ENCODE results near the gene ENPP4.
A peak's percentile ranks its signal among the peaks of the same experiment; 100 is the strongest.
"Not testable (repeated sequence)": the region's sequence is repeated elsewhere in the genome, so short reads cannot be mapped to it uniquely, and the experiment has no call there.

Gene ENPP4, protein sequence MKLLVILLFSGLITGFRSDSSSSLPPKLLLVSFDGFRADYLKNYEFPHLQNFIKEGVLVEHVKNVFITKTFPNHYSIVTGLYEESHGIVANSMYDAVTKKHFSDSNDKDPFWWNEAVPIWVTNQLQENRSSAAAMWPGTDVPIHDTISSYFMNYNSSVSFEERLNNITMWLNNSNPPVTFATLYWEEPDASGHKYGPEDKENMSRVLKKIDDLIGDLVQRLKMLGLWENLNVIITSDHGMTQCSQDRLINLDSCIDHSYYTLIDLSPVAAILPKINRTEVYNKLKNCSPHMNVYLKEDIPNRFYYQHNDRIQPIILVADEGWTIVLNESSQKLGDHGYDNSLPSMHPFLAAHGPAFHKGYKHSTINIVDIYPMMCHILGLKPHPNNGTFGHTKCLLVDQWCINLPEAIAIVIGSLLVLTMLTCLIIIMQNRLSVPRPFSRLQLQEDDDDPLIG

DNA sequence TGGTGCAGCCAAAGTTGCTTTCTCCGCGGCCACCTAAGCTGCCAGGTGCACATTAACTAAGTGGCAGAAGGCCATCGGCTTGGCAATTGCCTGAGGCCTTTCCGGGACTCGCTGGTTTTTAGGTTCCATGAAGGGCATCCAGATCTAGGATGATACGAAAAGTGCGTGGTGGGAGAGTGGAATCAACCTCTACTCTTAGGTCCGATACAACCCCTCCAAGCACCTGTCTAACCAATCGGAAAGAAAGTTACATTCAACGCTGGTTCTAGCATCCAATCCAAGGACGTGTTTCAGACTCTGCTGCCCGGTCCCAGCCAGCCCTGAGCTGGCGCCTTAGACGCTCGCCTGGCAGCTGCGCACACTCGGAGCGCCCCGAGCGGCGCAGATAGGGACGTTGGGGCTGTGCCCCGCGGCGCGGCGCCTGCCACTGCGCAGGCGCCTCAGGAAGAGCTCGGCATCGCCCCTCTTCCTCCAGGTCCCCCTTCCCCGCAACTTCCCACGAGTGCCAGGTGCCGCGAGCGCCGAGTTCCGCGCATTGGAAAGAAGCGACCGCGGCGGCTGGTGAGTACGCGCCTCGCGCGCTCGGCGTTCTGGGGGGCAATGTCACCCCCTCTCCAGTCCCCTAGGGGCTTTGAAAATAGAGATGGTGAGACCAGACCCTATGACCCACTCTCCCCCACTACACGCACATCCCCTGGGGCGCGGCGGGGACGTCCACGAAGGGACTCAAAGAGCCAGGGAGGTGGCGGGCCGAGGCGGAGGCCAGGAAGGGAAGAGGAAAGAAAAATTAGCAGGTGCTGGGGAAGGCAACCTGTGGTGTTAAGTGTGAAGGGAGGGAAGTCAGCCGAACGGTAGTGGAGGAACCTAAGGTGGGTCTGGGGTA lies at the start of gene ENPP4:
Gene ENPP4 (plus strand): TSS at position 361 of the 883 bp plus-strand sequence. CDS start 9,595 bp downstream, outside the sequence.
- DNase-seq = peak; percentile 51 to 77 (median 70)

DNA sequence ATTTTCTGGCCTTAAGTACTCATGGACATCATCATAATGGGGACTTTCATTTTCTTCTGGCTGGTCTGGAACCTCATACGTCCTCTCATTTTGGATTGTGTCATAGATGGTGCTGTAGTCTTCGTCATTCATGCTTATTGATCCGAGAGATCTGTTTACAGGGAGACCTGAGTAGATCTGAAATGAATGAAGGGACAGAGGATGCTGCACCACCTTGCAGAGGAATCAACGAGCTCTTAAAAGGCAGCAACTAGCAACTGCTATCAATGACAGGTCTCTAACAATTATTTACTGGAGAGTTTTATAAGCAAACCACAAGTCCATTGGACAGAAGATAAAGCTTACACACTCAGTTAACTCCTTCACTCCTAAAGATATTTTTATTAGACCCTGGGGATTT lies 49.7 kb upstream of the ENPP4 start:
- no peak for DNase-seq

DNA sequence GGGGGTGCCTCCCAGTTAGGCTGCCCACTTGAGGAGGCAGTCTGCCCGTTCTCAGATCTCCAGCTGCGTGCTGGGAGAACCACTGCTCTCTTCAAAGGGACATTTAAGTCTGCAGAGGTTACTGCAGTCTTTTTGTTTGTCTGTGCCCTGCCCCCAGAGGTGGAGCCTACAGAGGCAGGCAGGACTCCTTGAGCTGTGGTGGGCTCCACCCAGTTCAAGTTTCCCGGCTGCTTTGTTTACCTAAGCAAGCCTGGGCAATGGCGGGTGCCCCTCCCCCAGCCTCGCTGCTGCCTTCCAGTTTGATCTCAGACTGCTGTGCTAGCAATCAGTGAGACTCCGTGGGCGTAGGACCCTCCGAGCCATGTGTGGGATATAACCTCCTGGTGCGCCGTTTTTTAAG lies 44.1 kb upstream of the ENPP4 start:
- DNase-seq = not testable (repeated sequence)

DNA sequence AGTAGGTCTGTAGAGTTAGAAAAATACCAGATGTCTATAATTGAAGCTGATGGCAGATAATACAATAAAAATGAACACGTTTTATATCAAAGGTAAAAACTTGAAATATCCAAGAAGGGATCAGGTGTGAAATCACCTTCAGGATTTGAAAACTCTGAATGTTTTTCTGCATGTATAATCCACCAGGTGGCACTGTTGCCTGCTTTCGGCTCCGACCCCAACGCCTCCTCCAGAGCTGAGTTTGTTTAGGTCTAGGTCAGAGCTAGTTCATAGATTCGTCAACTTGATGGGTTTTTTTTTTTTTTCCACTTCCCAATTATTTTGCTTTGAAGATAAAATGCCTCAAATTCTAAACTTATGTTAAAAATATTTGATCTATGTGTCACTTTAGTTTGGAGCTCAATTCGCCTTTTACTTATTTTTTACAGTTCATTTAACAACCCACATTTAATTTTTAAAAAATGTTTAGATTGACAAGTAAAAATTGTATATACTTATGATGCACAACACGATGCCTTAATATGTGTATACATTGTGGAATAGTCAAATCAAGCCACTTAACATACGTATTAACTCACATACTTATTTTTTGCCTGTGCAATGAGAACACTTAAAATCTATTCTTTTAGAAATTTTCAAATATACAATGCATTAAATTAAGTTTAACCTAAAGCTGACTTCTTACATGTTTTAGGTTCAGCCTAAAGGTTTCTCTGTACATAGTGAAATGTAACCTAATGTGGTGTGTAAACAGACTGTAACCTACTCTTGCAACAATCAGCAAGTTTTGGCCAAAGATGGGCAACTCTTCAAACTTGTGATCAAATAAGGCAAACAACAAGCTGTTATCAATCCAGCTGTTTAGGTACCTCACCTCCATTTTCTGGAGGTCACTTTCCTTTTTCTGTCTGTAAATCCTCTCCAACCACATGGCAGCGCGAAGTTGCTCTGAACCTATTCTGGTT lies 39.4 kb upstream of the ENPP4 start:
- peak in 3 of 4 experiments; percentile 2 to 8 (median 8) for DNase-seq

DNA sequence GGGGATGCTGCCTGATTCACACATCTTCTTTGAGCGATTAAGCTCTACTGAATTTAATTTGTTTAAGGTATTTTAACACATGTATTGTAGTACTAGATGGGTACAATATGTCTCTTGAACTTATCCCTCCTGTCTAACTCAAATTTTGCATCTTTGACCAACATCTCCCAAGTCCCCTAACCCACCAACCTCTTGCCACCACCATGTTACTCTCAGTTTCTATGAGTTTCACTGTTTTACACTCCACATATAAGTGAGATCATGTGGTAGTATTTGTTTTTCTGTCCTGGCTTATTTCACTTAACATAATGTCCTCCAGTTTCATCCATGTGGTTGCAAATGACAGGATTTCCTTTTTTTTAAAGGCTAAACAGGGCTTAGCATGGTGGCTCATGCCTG lies 38.7 kb upstream of the ENPP4 start:
- DNase-seq = no peak

DNA sequence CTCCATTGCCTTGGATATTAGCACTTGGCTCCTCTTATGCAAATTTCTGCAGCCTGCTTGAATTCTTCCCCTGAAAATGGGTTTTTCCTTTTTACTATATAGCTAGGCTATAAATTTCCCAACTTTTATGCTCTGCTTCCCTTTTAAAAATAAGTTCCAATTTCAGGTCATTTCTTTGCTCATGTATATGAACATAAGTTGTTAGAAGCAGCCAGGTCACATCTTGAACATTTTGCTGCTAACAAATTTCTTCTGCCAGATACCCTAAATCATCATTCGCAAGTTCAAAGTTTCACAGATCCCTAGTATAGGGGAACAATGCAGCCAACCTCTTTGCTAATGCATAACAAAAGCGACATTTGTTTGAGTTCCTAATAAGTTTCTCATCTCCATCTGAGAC lies 34.5 kb upstream of the ENPP4 start:
- no peak for DNase-seq

DNA sequence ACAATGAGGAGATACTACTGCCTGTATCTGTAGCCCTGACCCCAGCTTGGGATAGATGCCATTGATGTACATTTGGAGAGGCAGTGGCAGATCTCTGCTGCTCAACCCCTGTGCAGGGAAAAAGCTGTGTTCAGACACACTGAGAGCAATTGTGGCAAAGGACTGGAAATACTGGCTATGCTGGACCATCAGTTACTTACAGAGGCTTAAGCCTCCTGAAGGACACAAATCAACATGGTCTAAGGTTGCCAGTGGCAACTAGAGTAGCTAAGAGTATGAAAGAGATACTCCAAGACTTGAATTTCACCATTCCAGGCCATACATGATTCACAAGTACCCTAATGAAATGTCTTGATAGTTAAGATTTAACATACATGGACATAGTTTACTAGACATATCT lies 32.4 kb upstream of the ENPP4 start:
- DNase-seq = no peak

DNA sequence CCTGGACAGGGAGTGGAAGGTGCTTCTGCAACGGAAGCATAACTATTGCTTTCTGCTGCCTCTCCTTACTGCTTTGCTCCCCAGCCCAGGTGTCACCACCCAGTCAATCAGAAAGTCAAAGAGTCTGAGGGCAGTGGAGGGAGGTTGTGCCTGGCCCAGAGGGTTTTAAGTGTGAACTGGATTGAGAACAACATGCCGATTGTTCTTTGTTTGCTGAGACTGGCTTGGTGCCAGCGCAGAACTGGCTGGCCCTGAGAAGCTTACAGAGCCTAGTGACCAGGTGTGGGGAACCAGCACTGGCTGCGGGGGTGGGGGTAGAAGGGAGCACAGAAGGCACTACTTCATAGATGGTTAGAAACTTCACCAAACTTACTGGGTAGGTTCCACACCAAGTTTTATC lies 31.1 kb upstream of the ENPP4 start:
- no peak for DNase-seq

DNA sequence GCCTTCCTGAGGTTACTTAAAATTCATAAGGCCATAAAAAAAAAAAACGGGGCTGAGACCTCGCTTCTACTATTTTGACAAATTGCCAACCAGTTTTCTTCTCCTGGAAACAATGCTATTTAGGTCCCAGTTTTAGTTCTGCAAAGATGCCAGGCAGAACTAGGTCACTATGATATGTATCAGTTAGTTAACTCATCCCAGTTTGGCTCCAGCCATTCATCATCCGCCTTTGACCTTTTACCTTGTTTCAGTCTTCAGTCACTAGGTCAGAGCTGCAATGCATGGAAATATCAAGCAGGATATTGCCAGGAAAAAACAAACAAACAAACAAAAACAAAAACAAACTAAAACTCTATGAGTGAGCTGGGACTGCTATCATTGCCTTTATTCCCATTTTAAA lies 29.8 kb upstream of the ENPP4 start:
- DNase-seq = no peak

DNA sequence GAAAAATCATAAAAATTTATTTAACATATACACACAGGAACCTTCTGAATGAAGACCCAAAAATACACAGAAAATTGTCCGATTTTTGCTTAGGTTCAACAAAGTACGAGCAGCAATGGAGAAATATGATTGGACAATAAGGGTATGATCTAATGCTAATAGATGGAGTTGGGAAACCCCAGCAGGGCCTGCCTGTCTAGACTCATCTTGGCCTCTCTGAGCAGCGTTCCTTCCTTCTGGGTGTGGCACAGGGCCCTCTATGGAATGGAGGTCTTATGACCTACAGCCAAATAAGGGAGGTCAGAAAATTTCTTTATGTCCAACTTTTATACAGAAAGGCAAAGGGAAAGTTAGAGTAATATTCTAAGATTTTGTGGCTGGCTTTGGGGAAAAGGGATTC lies 27.7 kb upstream of the ENPP4 start:
- no peak for DNase-seq

DNA sequence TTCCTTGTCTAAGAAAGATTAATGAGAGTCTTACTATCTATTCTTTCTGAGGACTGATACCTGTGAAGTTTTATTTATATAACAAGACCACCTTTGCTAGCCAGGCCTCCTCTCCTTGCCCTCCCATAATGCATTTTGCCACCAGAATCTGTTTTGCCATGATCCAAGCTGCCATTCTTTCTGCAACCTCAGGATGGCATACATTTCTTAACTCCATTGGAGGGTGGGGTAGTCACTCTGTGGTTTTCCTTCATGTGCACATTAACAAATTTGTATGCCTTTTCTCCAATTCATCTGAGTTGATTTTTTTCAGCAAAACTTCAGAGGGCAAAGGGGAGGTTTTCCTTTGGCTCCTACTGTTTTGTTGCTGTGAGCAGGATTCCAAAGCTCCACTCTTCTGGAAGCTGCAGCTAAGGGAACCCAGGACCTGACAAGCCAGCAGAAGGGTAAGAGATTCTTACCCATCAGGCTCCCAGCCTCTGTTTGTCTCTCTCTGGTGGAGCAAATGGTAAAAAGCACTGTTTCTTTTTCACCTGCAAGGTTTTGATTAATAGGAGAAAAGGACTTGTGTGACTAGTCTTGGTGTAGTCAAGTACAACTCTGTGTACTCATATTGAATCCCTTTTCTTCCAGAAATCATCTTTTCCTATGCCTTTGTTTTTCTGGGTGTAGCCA lies 26.2 kb upstream of the ENPP4 start:
- no peak for DNase-seq

DNA sequence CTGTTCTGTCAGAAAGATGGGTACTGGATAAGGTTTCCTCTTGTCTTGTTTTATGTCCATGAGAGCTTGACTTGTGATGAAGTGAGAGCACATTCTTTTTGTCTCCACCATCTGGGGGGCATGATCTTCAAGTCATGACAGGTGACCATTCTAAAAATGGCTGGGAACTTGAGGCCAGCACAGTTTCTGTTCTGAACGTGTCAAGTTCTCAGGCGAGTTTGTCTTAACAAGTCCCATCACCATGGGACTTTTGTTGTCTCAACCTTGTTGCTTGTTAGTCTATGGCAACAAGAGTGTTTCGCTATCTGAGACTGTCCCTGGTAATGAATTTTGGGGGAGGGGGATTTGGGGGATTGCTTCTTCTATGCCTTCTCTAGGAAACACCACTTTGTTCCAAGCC lies 25.6 kb upstream of the ENPP4 start:
- no peak for DNase-seq

DNA sequence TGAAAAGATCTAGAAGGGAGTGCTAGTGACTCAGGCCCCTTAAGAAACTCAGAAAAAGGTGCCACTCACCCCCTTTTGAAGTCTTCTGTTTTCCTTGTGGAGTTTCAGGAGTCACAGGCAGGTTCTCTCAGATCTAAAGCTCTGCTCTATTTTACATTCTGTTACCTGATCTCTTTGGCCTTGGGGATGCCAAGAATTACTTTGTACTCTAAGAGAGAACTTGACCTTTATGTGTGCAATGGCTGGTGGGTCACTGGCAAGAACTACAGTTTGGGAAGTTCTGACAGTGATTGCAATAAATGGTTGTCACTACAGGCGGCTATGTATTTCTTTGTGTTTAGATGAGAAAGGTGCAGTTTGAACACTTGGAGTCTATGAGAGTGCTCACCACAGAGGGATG lies 24.2 kb upstream of the ENPP4 start:
- DNase-seq = no peak

DNA sequence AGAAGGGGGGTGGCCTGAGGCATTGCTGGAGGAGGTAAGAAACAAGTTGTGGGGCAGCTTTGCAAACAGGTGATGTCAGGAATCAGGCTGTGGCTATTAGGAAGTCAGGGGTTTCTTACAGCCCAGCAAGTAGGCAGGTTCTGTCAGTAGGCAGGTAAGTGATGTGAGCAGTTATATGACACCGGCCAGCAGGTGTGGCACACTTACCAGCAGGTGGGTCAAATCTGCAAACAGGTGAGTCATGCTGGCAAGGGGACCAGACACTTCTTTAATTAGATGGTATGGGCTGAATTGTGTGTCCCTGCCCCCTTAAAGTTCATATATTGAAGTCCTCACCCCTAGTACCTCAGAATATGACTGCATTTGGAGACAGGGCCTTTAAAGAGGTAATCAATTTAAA lies 16.4 kb upstream of the ENPP4 start:
- no peak for DNase-seq

DNA sequence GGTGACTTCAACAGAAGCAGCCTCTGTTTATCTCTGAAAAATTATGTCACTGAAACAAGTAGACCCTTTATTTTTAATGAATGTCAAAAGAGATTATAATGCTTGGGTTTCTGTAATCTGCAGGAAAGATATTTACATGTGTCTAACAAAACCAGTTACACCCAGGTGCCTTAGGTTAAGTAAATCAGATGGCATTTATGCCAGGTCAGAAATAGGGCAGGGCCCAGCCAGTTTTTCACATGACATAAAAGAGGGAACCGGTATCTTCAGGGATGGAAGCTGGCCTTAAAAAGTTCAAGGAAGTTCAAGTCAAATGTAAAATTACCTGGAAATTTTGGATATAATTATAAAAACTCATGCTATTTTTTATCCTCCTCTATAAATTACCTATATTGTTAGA lies 14.2 kb upstream of the ENPP4 start:
- DNase-seq = no peak

DNA sequence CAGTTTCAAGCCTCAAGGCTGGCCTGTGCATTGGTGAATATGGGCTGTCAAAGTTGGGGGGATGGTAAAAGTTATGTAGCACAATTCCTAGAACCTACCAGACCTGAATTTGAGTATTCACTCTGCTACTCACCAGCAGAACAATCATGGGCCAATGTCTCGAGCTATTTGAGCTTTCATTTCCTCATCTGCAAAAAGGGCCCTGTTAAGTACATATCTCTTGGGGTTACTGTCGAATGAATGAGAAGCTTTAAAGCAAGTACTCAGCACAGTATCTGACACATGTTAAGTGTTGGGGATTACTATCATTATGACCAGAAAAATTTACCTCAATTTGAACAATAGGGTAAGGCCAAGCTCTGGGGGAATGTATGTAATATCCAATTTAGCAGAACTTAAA lies 13.5 kb upstream of the ENPP4 start:
- no peak for DNase-seq

DNA sequence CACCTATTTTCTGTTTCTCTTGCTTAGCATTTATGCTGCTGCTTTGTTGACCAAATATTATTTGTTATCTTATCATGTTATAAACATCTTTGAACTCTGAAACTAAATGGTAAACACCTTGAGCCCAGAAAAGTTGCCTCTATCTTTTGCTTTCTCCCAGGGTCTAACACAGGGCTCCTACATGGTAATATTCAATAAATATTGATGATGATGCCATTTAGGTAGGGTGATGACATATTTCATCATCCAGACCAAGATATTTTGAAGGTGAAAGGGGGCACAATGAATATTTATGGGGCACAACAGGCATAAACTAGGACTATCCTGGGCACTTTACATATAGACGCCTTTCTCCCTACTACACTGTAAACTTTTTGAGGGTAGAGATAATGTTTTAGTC lies 11.6 kb upstream of the ENPP4 start:
- no peak for DNase-seq

DNA sequence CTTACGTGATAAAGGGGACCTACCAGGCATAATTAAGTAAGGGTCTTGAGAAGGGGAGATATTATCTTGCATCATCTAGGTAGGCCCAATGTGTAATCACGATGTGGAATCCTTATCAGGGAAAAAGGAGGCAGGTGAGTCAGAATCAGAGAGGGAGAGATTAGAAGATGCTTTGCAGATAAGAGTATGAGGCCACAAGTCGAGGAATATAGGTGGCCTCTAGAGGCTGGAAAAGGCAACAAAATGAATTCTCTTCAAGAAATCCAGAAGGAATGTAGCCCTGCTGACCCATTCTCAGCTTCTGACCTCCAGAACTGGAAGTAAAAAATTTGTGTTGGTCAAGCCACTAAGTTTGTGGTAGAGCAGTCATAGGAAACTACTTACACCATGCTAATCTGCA lies 11.0 kb upstream of the ENPP4 start:
- no peak for DNase-seq

DNA sequence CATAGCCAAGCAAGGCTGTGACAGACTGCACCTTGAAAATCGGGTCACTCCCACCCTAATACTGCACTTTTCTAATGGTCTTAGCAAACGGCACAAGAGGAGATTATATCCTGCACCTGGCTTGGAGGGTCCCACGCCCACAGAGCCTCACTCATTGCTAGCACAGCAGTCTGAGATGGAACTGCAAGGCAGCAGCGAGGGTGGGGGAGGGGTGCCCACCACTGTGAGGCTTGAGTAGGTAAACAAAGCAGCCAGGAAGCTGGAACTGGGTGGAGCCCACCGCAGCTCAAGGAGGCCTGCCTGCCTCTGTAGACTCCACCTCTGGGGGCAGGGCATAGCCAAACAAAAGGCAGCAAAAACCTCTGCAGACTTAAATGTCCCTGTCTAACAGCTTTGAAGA lies 10.1 kb upstream of the ENPP4 start:
- not testable (repeated sequence) for DNase-seq

DNA sequence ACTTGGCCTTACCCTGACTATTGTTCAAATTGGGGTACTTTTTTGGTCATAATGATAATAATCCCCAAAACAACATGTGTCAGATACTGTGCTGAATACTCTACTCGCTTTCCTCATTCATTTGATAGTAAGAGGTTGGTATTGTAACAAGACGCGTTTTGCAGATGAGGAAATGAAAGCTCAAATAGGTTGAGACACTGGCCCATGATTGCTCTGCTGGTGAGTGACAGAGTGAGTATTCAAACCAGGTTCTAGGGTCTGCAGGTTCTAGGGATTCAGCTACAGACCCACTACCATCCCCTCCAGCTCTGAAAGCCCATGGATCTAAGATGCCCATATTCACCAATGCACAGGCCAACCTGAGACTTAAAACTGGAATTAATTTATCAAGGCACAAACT lies 1.3 kb upstream of the ENPP4 start:
- no peak for DNase-seq

DNA sequence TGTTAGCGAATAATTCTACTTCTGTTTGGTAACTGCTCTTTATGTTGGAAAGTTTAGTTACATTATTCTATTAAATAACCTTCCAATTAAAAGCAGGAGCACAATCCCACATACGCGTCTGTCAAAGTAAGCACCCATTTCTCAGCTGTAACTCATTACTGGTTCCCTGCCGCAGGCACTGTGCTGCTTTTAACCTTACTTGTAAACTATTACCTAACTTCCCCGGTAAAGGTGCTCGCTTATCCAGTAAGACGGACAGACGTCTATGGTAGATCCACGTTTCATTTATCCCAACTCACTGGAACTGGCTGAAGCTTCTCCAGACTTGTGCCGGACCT lies 529 bp upstream of the ENPP4 start:
- DNase-seq = no peak

DNA sequence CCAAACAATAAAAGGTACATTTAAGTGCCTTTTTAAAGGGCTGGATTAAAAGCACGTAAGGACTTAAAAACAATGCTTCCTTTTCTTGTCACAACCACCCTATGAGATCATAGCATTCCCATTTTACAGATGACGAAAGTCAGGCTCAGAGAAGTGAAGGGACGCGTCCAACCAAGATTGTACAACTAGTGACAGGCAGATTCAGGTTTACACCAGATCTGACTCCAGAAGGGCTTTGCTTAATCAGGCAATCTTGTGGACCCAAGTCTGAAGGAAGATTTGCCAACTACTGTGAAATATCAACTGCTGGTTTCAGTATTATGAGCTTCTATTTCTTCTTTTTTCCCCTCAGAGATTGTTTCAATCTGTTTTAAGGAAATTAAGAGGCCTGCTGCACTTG lies 877 bp downstream of the ENPP4 start:
- DNase-seq = no peak

All from activated CD4-positive, CD25-positive, alpha-beta regulatory T cell (primary cell).